Measurements from ENCODE around the gene KDM1B. TPM values are rescaled to one million over a fixed set of nuclear protein-coding genes. Genes with fewer than 3 reads are reported as not detected.
A peak's percentile ranks its signal among the peaks of the same experiment; 100 is the strongest.

The KDM1B gene
- total RNA-seq, 1 experiment from 2014 or later, result 25.0 TPM

GRCh38 chr6:18249271-18249670, 94.0 kb downstream of the KDM1B start:
- H3K9me2 ChIP-seq (replicated peaks; ENCODE audit: low read length), result no peaks in the 10 kb centered on the region
- CTCF ChIA-PET, result no interaction called here
- no TSS peak for BruUV-seq (replicated peaks)

DNA sequence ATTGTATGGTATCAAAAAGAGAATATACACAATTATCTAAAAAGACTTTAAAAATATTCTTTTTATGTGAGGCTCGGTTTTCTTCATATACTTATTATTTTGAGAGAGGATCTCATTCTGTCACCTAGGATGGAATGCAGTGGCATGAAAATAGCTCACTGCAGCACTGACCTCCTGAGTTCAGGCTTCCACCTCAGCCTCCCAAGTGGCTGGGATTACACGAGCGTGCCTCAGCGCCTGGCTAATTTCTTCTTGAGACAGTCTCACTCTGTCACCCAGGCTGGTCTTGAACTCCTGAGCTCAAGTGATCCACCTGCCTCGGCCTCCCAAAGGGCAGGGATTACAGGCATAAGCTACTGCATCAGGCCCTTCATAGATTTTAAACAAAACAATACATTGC, 98.4 kb downstream of the KDM1B start:
- Histone ChIP-seq H4K20me1 (ENCODE audit: low read length) (peaks cover 31% of the 10 kb centered on the region), H3K4me3 (ENCODE audit: low read length) (no peak overlapping the region), H3K36me3 (ENCODE audit: low read depth, low read length) (peaks cover 85% of the 10 kb centered on the region), H3K79me2 (ENCODE audit: low read length) (peaks cover 85% of the 10 kb centered on the region), H3K27ac (ENCODE audit: low read length) (no peak overlapping the region), H3K4me2 (ENCODE audit: low read length) (no peak overlapping the region), H2AFZ (ENCODE audit: low read length) (no peak overlapping the region), H3K9me3 (ENCODE audit: low read length) (no peaks in the 10 kb centered on the region), H3K4me1 (ENCODE audit: insufficient read depth, low read length) (no peaks in the 10 kb centered on the region), H3K9me2 (replicated peaks; ENCODE audit: low read length) (no peaks in the 10 kb centered on the region), H3F3A (ENCODE audit: low read length, unreplicated experiment) (no peaks in the 10 kb centered on the region), H3K27me3 (ENCODE audit: low read length) (no peaks in the 10 kb centered on the region), H3K9ac (ENCODE audit: low read length) (no peak overlapping the region)
- no peak for ATAC-seq
- BruUV-seq (replicated peaks), result no TSS peak
- intact Hi-C loops (cut with micrococcal nuclease), result no loop called here
- POLR2A ChIA-PET (ENCODE audit: unreplicated experiment), result no interaction called here
- TF ChIP-seq, protein P1, sequence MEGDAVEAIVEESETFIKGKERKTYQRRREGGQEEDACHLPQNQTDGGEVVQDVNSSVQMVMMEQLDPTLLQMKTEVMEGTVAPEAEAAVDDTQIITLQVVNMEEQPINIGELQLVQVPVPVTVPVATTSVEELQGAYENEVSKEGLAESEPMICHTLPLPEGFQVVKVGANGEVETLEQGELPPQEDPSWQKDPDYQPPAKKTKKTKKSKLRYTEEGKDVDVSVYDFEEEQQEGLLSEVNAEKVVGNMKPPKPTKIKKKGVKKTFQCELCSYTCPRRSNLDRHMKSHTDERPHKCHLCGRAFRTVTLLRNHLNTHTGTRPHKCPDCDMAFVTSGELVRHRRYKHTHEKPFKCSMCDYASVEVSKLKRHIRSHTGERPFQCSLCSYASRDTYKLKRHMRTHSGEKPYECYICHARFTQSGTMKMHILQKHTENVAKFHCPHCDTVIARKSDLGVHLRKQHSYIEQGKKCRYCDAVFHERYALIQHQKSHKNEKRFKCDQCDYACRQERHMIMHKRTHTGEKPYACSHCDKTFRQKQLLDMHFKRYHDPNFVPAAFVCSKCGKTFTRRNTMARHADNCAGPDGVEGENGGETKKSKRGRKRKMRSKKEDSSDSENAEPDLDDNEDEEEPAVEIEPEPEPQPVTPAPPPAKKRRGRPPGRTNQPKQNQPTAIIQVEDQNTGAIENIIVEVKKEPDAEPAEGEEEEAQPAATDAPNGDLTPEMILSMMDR (conservative IDR thresholded peaks at IDR 0.05; ENCODE audit: low read depth, low read length), result no peak
- no peak for DNase-seq
- CTCF ChIA-PET, result no interaction called here

More at GRCh38 chr6:18249271-18249670, 94.0 kb downstream of the KDM1B start:
- Histone ChIP-seq H3K4me2 (ENCODE audit: low read length) (no peak overlapping the region), H3K36me3 (ENCODE audit: low read depth, low read length) (peaks cover 76% of the 10 kb centered on the region), H3K79me2 (ENCODE audit: low read length) (peaks cover 62% of the 10 kb centered on the region), H3K4me3 (ENCODE audit: low read length) (no peak overlapping the region), H3K9ac (ENCODE audit: low read length) (no peak overlapping the region), H3K27me3 (ENCODE audit: low read length) (no peaks in the 10 kb centered on the region), H4K20me1 (ENCODE audit: low read length) (0 out of 2 replicates have a peak, but pooled peaks cover 14% of the 10 kb centered on the region), H3F3A (ENCODE audit: low read length, unreplicated experiment) (peaks cover 3% of the 10 kb centered on the region), H3K9me3 (ENCODE audit: low read length) (no peaks in the 10 kb centered on the region), H3K27ac (ENCODE audit: low read length) (no peak overlapping the region), H2AFZ (ENCODE audit: low read length) (no peak overlapping the region), H3K4me1 (ENCODE audit: insufficient read depth, low read length) (peaks cover 14% of the 10 kb centered on the region; the same call in 1 of the 2 replicates)
- ATAC-seq (no peak), DNase-seq (no peak)
- intact Hi-C loops (cut with micrococcal nuclease), result loop anchor here (10.0 kb wide), 1 partner anchor 384 kb away; no protein-coding TSS in a partner anchor
- POLR2A ChIA-PET (ENCODE audit: unreplicated experiment), result no interaction called here
- TF ChIP-seq EZH2phosphoT487 (IDR thresholded peaks at IDR 0.05; ENCODE audit: borderline replicate concordance, low read length), result no peak
- no peak for TF ChIP-seq EZH2 (IDR thresholded peaks at IDR 0.05; ENCODE audit: low read length, unreplicated experiment)
- TF ChIP-seq, protein P1 (conservative IDR thresholded peaks at IDR 0.05; ENCODE audit: low read depth, low read length), result no peak

DNA sequence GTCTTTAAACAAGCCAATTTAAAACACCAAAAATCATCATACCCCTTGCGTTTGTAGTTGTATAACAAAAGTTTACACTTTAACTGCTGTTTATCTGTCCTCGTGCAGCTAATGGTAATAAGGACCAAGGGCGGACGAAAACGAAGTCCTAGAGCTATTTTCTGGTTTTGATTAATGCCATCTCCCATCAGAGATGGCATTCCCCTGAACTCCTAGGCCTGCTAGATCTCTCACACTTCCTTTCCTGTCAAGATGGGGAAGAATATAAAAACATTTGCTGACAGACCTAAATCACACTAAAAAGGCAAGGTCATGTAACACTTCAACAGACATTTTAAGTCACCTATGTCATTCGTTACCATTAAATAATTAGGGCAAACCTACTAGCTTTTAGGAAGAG, 99.6 kb downstream of the KDM1B start:
- ChIA-PET CTCF (no interaction called here), POLR2A (ENCODE audit: unreplicated experiment) (no interaction called here)
- TSS peak; percentile 4 for BruUV-seq (replicated peaks)
- H3K9me3 ChIP-seq (ENCODE audit: low read length), result no peaks in the 10 kb centered on the region
- intact Hi-C loops (cut with micrococcal nuclease), result no loop called here
- no peaks in the 10 kb centered on the region for H3K27me3 ChIP-seq (ENCODE audit: low read length)
- no peak for DNase-seq
- no peak overlapping the region for H2AFZ ChIP-seq (ENCODE audit: low read length)
- H3K4me3 ChIP-seq (ENCODE audit: low read length), result no peak overlapping the region
- no peak overlapping the region for H3K27ac ChIP-seq (ENCODE audit: low read length)
- no peak overlapping the region for H3K4me2 ChIP-seq (ENCODE audit: low read length)
- H4K20me1 ChIP-seq (ENCODE audit: low read length), result peaks cover 37% of the 10 kb centered on the region
- H3K79me2 ChIP-seq (ENCODE audit: low read length), result peaks cover 88% of the 10 kb centered on the region
- H3K4me1 ChIP-seq (ENCODE audit: insufficient read depth, low read length), result peaks cover 5% of the 10 kb centered on the region
- H3K36me3 ChIP-seq (ENCODE audit: low read depth, low read length), result peaks cover 82% of the 10 kb centered on the region
- no peak for ATAC-seq
- no peak overlapping the region for H3K9ac ChIP-seq (ENCODE audit: low read length)
- TF ChIP-seq EZH2phosphoT487 (IDR thresholded peaks at IDR 0.05; ENCODE audit: borderline replicate concordance, low read length), result no peak
- TF ChIP-seq, protein P1 (conservative IDR thresholded peaks at IDR 0.05; ENCODE audit: low read depth, low read length), result no peak
- no peak for TF ChIP-seq EZH2 (IDR thresholded peaks at IDR 0.05; ENCODE audit: low read length, unreplicated experiment)
- H3K9me2 ChIP-seq (replicated peaks; ENCODE audit: low read length), result no peaks in the 10 kb centered on the region
- no peaks in the 10 kb centered on the region for H3F3A ChIP-seq (ENCODE audit: low read length, unreplicated experiment)
